NT2/D1 (cell line): ENCODE data around the gene KRT10.

Experiments used
- YY1 ChIP-seq: IDR thresholded peaks from 2 replicates; pipeline ENCODE4 v1.6.1; 2011; ENCODE audit not compliant: insufficient read length, insufficient read depth
- ZNF274 ChIP-seq: IDR thresholded peaks from 2 replicates; pipeline ENCODE4 v1.6.1; 2011; ENCODE audit warnings: mild to moderate bottlenecking, low read depth, low read length

DNA sequence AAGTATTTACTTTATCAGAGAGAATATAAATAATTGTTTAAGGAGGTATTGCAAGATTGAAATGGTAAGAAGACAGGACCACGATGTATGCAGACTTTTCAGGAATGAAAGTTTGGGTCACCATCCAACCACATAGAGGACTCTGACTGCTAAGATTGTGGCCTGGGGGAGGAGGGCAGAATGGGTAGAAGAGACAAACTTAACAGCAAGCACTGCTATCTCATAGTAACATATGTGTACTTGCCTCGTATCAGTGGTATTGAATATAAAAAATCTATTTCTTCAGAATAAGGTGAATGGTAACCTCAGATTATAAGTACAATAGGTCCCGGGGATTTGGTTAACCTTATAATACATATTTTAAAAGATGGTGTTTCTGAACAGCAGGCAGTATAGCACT is 5.8 kb downstream of the KRT10 start:
- TF ChIP-seq ZNF274 = no peak
- TF ChIP-seq YY1 = no peak
